Measurements from ENCODE around the gene MBD3L3.
"Not testable (repeated sequence)": the region's sequence is repeated elsewhere in the genome, so short reads cannot be mapped to it uniquely, and the experiment has no call there.

MBD3L3 gene

GRCh38 chr19:7063764-7064418 lies 5.4 kb upstream of the MBD3L3 start:
- DNase-seq (ENCODE audit: low read depth in 2 of 2): no peak

- DNase-seq (ENCODE audit: low read depth in 2 of 2): no peak
Measured at GRCh38 chr19:7063339-7063738, 4.9 kb upstream of the MBD3L3 start.

GRCh38 chr19:7059977-7060376 lies 1.5 kb upstream of the MBD3L3 start:
- DNase-seq (ENCODE audit: low read depth in 2 of 2): not testable (repeated sequence)

- not testable (repeated sequence) for DNase-seq (ENCODE audit: low read depth in 2 of 2)
Measured at GRCh38 chr19:7056371-7056770, 2.1 kb downstream of the MBD3L3 start.

GRCh38 chr19:7055679-7056078 lies 2.8 kb downstream of the MBD3L3 start:
- DNase-seq (ENCODE audit: low read depth in 2 of 2): not testable (repeated sequence)

GRCh38 chr19:7054635-7055368 lies 3.7 kb downstream of the MBD3L3 start:
- not testable (repeated sequence) for DNase-seq (ENCODE audit: low read depth in 2 of 2)

- DNase-seq (ENCODE audit: low read depth in 2 of 2): not testable (repeated sequence)
Measured at GRCh38 chr19:7052896-7053295, 5.6 kb downstream of the MBD3L3 start.

GRCh38 chr19:7051421-7051820 lies 7.1 kb downstream of the MBD3L3 start:
- not testable (repeated sequence) for DNase-seq (ENCODE audit: low read depth in 2 of 2)

GRCh38 chr19:7049021-7049420 lies 9.5 kb downstream of the MBD3L3 start, which contains the start of gene MBD3L2:
Gene MBD3L2 (plus strand): TSS chr19:7049321. CDS start chr19:7049374, 53 bp downstream.
- DNase-seq (ENCODE audit: low read depth in 2 of 2): not testable (repeated sequence)

GRCh38 chr19:7041563-7041962 lies 16.9 kb downstream of the MBD3L3 start:
- DNase-seq (ENCODE audit: low read depth in 2 of 2): not testable (repeated sequence)

- DNase-seq (ENCODE audit: low read depth in 2 of 2): not testable (repeated sequence)
Measured at GRCh38 chr19:7040079-7040478, 18.4 kb downstream of the MBD3L3 start, which contains the start of gene MBD3L4. Gene MBD3L4 (minus strand): TSS chr19:7040179. CDS start chr19:7040144, 35 bp downstream.

GRCh38 chr19:7030278-7030677 lies 28.2 kb downstream of the MBD3L3 start, which contains the start of gene MBD3L5:
Gene MBD3L5 (plus strand): TSS chr19:7030578. CDS start chr19:7030612, 34 bp downstream.
- DNase-seq (ENCODE audit: low read depth in 2 of 2): not testable (repeated sequence)

GRCh38 chr19:7028790-7029189 lies 29.7 kb downstream of the MBD3L3 start:
- not testable (repeated sequence) for DNase-seq (ENCODE audit: low read depth in 2 of 2)

- not testable (repeated sequence) for DNase-seq (ENCODE audit: low read depth in 2 of 2)
Measured at GRCh38 chr19:7021331-7021730, 37.1 kb downstream of the MBD3L3 start, which contains the start of gene MBD3L2B. Gene MBD3L2B (minus strand): TSS chr19:7021431. CDS start chr19:7021397, 34 bp downstream.

GRCh38 chr19:7018828-7019227 lies 39.6 kb downstream of the MBD3L3 start:
- no peak for DNase-seq (ENCODE audit: low read depth in 2 of 2)

- no peak for DNase-seq (ENCODE audit: low read depth in 2 of 2)
Measured at GRCh38 chr19:7013678-7014077, 44.8 kb downstream of the MBD3L3 start.

- no peak for DNase-seq (ENCODE audit: low read depth in 2 of 2)
Measured at GRCh38 chr19:7010722-7011593, 47.5 kb downstream of the MBD3L3 start.

- no peak for DNase-seq (ENCODE audit: low read depth in 2 of 2)
Measured at GRCh38 chr19:7007859-7008258, 50.6 kb downstream of the MBD3L3 start.

Data from stimulated activated CD4-positive, alpha-beta T cell treated with anti-CD3 and anti-CD28 coated beads, Interleukin-15, amount 100 ng/mL, for 48 hours (primary cell).